HUES64 (cell line): ENCODE measurements around the gene GPATCH2L.

Source experiments
- H3K27ac ChIP-seq: 2 replicates; pipeline ENCODE4 v1.7.0; 2013; ENCODE audit warnings: low read depth, low read length, inconsistent platforms
- H3K27me3 ChIP-seq: 2 replicates; pipeline ENCODE4 v1.6.1; 2013; ENCODE audit warnings: mild to moderate bottlenecking, low read length; ENCODE audit not compliant: insufficient read depth
- H3K36me3 ChIP-seq: 2 replicates; pipeline ENCODE4 v1.6.1; 2013; ENCODE audit warnings: mild to moderate bottlenecking, low read length; ENCODE audit not compliant: insufficient read depth
- H3K4me1 ChIP-seq: 2 replicates; pipeline ENCODE4 v1.6.1; 2013; ENCODE audit warnings: mild to moderate bottlenecking, low read length, moderate library complexity; ENCODE audit not compliant: insufficient read depth
- H3K4me3 ChIP-seq: 2 replicates; pipeline ENCODE4 v1.5.1; 2013; ENCODE audit warnings: mild to moderate bottlenecking, low read length, moderate library complexity
- H3K9ac ChIP-seq: 2 replicates; pipeline ENCODE4 v1.6.1; 2013; ENCODE audit warnings: mild to moderate bottlenecking, low read depth, low read length
- H3K9me3 ChIP-seq: 2 replicates; pipeline ENCODE4 v1.6.1; 2013; ENCODE audit warnings: low read depth, low read length; ENCODE audit not compliant: insufficient read depth
- WGBS: fragments of 150-250, 120-280 bp; methylation state at CpG from one replicate; pipeline ENCODE4 v1.1.7; 2013; ENCODE audit warnings: missing lambda C conversion rate; 5-methylcytosine and 5-hydroxymethylcytosine counted together

Gene GPATCH2L

DNA sequence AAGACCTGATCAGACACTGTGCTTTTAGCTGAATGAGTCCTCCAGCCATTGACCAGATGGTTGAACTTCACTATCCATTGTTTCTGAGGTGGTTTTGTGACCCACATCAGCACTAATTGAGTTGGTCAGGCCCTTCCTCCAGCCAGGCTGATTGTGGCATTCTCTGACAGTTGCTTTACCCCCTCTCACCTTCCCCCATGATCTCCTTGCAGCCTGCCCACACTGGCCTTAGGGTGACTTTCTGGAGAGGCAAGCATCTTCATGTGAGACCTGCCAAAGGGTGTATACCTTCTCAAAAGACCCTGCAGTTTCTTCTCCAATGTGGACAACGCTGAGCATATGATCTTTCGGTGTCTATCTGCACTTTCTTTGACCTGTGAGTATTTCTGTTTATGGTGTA, 83.9 kb downstream of the GPATCH2L start:
- no peaks in the 10 kb centered on the region for H3K27me3 ChIP-seq
- H3K27ac ChIP-seq, result no peak overlapping the region
- H3K4me3 ChIP-seq, result no peak overlapping the region
- 0 out of 2 replicates have a peak, but pooled peaks cover 3% of the 10 kb centered on the region for H3K9me3 ChIP-seq
- no peak overlapping the region for H3K9ac ChIP-seq
- 81% methylated on average over 2 of the region's 2 CpGs for WGBS
- 0 out of 2 replicates have a peak, but pooled peaks cover 2% of the 10 kb centered on the region for H3K36me3 ChIP-seq
- peaks cover 6% of the 10 kb centered on the region for H3K4me1 ChIP-seq

DNA sequence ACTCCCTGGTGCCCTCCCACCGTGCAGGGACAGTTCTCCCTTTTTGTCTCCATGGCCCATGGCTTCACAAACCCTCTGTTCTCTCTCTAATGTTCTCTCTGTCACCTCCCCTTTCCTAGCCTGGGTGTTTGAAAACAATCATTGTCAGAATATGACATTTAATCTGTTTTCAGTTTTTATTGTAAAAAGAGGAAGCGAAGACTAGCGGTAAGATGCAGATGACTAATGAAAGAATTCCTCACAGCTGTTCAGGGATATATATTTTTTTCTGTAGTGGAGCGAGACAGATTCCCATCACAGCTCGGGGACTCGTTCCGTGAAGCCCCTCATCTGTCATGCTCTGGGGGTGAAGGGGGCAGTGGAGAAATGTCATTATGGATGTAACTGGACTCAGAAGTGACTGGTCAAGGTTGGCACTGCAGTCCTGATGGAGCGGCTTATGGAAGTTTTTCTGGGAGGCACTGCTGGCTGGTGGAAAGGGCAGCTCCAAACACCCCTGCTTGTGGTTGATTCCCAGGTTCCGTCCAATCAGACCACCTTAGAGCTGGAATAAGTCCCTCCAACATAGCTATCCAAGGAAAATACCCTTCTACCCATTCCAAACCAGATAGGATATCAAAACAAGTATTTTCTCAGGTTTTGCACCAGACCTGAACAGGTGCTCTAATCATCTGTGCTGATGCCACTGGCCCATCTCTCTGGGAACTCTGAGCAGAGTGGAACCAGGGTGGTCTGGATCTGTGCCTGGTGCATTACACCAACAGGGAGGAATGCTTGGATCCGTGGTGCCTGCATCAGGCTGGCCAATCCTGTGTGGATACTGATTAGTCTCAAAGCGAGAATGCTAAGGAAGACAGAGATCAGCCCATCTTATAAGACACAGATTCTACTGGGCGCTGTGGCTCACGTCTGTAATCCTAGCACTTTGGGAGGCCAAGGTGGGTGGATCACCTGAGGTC, 84.7 kb downstream of the GPATCH2L start:
- Histone ChIP-seq H3K27ac (no peak overlapping the region), H3K9me3 (0 out of 2 replicates have a peak, but pooled peaks cover 3% of the 10 kb centered on the region), H3K9ac (no peak overlapping the region), H3K4me3 (no peak overlapping the region), H3K4me1 (peaks cover 6% of the 10 kb centered on the region), H3K36me3 (0 out of 2 replicates have a peak, but pooled peaks cover 2% of the 10 kb centered on the region), H3K27me3 (no peaks in the 10 kb centered on the region)
- 88% methylated on average over 13 of the region's 13 CpGs for WGBS

DNA sequence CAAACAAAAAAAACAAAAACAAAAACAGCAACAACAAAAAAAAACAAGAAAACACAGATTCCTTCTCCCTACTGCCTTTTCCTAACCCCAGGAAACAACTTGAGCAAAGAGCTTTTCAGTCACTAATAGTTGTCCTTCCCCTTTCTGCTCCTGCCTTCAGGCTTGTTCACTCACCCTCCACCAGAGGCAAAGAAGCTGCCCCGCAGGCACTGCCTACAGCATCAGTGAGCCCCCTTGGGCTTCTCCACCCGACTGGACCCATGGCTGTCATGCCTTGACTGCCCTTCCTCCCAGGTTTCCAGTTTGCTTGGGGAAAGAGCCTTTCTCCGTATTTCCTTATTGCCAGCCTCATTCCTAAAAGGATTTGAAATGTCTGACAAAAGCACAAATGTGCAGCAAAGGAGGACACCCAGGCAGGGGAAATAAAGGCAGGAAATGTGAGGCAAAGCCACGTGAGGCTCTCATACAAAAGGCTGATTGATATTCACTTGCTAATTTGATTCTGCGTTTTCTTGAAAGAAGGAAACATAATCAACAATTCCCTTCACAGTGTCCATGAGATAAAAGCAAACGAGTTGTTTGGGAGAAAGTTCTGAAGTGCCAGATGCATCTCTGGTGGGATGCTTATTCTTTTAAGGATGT, 85.7 kb downstream of the GPATCH2L start:
- 61% methylated on average over 5 of the region's 6 CpGs for WGBS
- Histone ChIP-seq H3K36me3 (0 out of 2 replicates have a peak, but pooled peaks cover 2% of the 10 kb centered on the region), H3K9ac (no peak overlapping the region), H3K27me3 (no peaks in the 10 kb centered on the region), H3K9me3 (no peaks in the 10 kb centered on the region), H3K4me1 (peaks cover 6% of the 10 kb centered on the region), H3K4me3 (no peak overlapping the region), H3K27ac (no peak overlapping the region)

DNA sequence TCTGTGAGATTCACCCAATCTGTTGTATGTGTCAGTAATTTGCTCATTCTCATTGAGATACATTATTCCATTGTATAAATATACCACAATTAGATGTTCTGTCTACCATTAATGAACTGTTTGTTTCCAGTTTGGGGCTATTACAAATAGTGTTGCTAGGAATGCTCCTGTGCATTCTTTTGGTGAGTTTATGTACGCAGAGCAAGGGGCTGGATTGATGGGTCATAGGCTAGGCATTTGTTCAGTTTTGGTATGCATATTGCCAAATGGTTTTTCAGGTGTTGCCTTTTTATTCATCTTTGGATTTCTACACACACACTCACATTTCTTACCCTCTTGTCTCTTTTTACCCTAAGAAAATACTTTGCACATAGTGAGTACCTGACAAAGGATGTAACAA, 93.4 kb downstream of the GPATCH2L start:
- no peak overlapping the region for H3K4me3 ChIP-seq
- WGBS, result 94% methylated on average over 1 of the region's 1 CpG
- H3K36me3 ChIP-seq, result no peaks in the 10 kb centered on the region
- peaks cover 3% of the 10 kb centered on the region; the same call in 1 of the 2 replicates for H3K4me1 ChIP-seq
- H3K9ac ChIP-seq, result no peak overlapping the region
- no peaks in the 10 kb centered on the region for H3K9me3 ChIP-seq
- no peak overlapping the region for H3K27ac ChIP-seq
- H3K27me3 ChIP-seq, result no peaks in the 10 kb centered on the region

DNA sequence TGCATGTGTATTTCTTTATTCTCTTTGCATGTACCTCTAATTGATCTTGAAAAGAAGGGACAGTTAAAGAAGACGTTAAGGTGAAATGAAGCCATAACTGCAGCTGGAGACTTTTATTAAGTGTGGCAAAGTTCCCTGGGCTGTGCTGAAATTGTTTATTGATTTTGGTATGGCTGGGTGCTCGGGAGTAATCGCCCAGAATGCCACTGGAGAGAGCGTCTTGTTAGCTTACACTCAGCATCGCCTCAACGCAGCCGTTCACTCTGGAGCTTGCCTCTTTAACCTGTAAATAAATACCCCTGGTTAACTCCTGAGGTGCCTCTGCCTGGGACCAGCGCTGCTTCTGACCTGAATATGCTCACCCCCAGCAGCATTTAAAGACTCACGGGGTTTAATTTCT, 98.6 kb downstream of the GPATCH2L start:
- H3K36me3 ChIP-seq, result no peaks in the 10 kb centered on the region
- peaks cover 9% of the 10 kb centered on the region for H3K4me1 ChIP-seq
- H3K9ac ChIP-seq, result no peak overlapping the region
- H3K27me3 ChIP-seq, result no peaks in the 10 kb centered on the region
- 70% methylated on average over 9 of the region's 9 CpGs for WGBS
- no peak overlapping the region for H3K27ac ChIP-seq
- no peaks in the 10 kb centered on the region for H3K9me3 ChIP-seq
- no peak overlapping the region for H3K4me3 ChIP-seq

DNA sequence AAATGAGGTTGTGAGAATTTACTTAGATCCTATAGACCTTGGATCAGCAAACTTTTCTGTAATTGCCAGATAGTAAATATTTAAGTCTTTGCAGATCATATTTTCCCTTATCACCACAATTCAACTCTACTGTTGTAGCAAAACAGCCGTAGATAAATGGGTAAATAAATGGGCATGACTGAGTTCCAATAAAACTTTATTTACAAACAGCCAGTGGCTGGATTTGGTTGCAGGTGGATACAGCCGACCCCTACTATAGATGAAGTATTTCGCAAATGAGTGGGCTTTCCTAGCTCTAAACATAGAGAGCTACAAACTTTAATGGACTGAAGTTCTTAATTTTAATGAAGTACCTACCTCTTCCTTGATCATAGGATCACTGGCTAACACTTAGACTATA, 100.7 kb downstream of the GPATCH2L start:
- H3K27ac ChIP-seq, result no peak overlapping the region
- H3K27me3 ChIP-seq, result no peaks in the 10 kb centered on the region
- WGBS, result 90% methylated on average over 2 of the region's 3 CpGs
- no peaks in the 10 kb centered on the region for H3K9me3 ChIP-seq
- H3K4me1 ChIP-seq, result peaks cover 9% of the 10 kb centered on the region
- no peak overlapping the region for H3K9ac ChIP-seq
- H3K36me3 ChIP-seq, result no peaks in the 10 kb centered on the region
- no peak overlapping the region for H3K4me3 ChIP-seq

DNA sequence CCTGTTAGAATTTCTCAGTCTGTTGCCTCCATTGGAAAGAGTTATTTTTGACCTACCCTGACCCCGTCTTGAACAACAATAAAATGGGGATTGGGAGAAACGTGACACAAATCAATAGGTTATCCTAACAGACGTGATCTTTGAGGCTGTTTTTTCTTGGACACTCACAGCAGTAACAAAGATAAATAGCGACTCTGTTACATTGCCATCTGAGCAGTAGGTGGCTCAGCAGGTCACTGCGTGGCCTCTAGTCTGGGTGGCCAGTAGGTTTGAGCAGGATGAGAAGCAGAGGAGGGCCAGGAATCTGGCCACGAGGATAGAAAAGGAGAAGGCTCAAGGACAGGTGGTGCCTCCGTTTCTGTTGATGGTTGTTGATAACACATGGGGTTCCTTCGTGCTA, 101.4 kb downstream of the GPATCH2L start:
- H3K36me3 ChIP-seq, result no peaks in the 10 kb centered on the region
- no peaks in the 10 kb centered on the region for H3K9me3 ChIP-seq
- no peak overlapping the region for H3K27ac ChIP-seq
- H3K4me3 ChIP-seq, result no peak overlapping the region
- H3K27me3 ChIP-seq, result no peaks in the 10 kb centered on the region
- H3K4me1 ChIP-seq, result peaks cover 9% of the 10 kb centered on the region
- no peak overlapping the region for H3K9ac ChIP-seq
- 87% methylated on average over 6 of the region's 8 CpGs for WGBS

DNA sequence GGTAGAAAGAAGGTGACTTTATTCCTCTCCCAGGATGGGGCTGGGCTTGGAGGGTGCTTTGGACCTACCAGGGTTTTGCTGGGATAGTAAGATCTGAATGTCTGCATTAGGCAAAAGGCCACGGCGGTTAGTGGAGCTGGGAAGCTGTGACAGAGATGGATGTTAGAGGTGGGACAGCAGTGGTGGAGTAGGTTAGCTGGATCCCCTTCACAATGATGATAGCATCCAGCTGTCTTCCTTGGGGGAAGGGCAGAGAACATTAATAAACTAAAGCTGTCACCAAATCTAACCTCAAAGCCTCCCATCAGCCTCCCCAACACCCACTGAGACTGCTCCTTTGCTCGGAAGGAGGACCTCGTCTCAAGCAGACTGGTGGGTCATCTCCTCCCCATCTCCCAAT, 104.8 kb downstream of the GPATCH2L start:
- Histone ChIP-seq H3K9me3 (no peaks in the 10 kb centered on the region), H3K4me3 (no peak overlapping the region), H3K27me3 (no peaks in the 10 kb centered on the region), H3K4me1 (peaks cover 7% of the 10 kb centered on the region), H3K27ac (no peak overlapping the region), H3K36me3 (no peaks in the 10 kb centered on the region), H3K9ac (no peak overlapping the region)
- WGBS, result 47% methylated on average over 4 of the region's 4 CpGs

DNA sequence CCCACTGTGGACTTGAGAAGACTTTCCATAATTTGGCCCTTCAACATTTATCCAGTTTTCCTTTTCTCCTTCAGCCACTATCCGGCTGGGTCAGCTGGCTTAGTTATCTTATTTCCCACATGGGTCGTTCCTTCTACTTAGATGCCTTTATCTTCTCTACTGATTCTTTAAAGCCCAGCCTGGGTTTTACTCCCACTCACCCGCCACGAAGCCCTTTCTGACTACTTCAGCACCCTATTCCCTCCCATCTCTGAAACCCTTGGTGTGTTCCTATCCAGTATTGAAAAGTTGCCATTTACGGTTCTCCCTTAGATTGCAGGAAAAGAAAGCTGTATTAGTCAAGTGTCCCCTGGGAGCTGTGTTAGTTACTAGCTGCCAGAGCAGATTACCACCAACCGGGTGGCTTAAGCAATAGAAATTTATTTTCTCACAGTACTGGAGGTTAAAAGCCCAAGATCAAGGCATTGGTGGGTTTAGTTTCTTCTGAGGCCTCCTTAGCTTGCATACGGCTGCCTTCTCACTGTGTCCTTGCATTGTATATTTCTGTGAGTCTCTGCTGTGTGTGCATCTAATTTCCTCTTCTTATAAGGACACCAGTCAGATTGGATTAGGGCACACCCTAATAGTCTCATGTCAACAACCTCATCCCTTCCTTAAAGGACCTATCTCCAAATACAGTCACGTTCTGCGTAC, 105.5 kb downstream of the GPATCH2L start:
- no peak overlapping the region for H3K9ac ChIP-seq
- peaks cover 14% of the 10 kb centered on the region for H3K4me1 ChIP-seq
- no peaks in the 10 kb centered on the region for H3K9me3 ChIP-seq
- H3K4me3 ChIP-seq, result no peak overlapping the region
- H3K36me3 ChIP-seq, result no peaks in the 10 kb centered on the region
- H3K27ac ChIP-seq, result no peak overlapping the region
- WGBS, result 88% methylated on average over 9 of the region's 9 CpGs
- H3K27me3 ChIP-seq, result no peaks in the 10 kb centered on the region

DNA sequence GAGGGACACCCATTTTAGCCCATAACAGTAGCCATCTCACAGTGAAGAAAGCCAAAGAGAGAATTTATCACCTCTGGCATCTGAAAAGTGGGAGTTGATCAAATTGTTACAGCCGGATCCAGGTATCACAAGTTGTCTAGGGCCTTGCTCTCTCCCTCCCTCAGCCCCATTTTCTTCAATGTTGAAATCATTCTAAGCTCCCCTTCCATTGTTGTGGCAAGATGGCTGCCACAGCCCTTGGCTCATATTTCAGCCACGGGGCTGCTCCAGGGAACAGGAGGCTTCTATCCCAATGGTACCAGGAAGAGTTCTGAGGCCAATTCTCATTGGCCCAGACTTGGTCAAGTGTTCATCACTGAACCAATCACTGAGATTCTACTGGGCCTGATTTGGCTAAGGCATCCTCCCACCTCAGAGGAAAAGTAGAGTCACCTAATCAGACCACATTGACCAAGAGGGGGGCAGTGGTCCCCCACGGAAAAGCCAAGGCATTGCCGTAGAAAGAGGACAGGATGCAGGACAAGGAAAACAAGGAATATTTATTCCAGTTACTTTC, 106.2 kb downstream of the GPATCH2L start:
- H3K27me3 ChIP-seq, result no peaks in the 10 kb centered on the region
- H3K9ac ChIP-seq, result no peak overlapping the region
- peaks cover 14% of the 10 kb centered on the region for H3K4me1 ChIP-seq
- H3K9me3 ChIP-seq, result no peaks in the 10 kb centered on the region
- H3K27ac ChIP-seq, result no peak overlapping the region
- no peak overlapping the region for H3K4me3 ChIP-seq
- WGBS, result 90% methylated on average over 4 of the region's 4 CpGs
- H3K36me3 ChIP-seq, result no peaks in the 10 kb centered on the region
